ENCODE measurements around the gene PRKCE. TPM values are rescaled to one million over a fixed set of nuclear protein-coding genes. Genes with fewer than 3 reads are reported as not detected.

PRKCE gene
- total and polyA plus RNA-seq, 7 donors = 3.0 to 22.8 (median 16.1) TPM

GRCh38 chr2:46146866-46147502, 495.5 kb downstream of the PRKCE start:
- Histone ChIP-seq H3K36me3 (ENCODE audit: insufficient read depth in 1 of 2, low read depth in 1 of 2) (peaks cover 0 to 10% of the 10 kb centered on the region in 2 donors), H3K9me3 (no peaks in the 10 kb centered on the region), H3K4me3 (no peak overlapping the region), H3K27ac (no peak overlapping the region), H3K4me1 (no peaks in the 10 kb centered on the region), H3K27me3 (ENCODE audit: insufficient read depth in 3 of 3, low read length in 2 of 3) (no peaks in the 10 kb centered on the region)
- ATAC-seq (no peak), DNase-seq (no peak)
- WGBS, 3 donors = 72 to 83% (median 78%) methylated on average over 4 of the region's 4 CpGs
- no peak for TF ChIP-seq CTCF (IDR thresholded peaks at IDR 0.05)
- intact Hi-C loops (cut with DNase I) = no loop called here

GRCh38 chr2:46147626-46148368, 496.3 kb downstream of the PRKCE start:
- intact Hi-C loops (cut with DNase I) = no loop called here
- H3K27me3 ChIP-seq (ENCODE audit: insufficient read depth in 3 of 3, low read length in 2 of 3) = no peaks in the 10 kb centered on the region
- WGBS, 3 donors = 92 to 96% (median 93%) methylated on average over 6 of the region's 6 CpGs
- H3K4me1 ChIP-seq = no peaks in the 10 kb centered on the region
- H3K9me3 ChIP-seq = no peaks in the 10 kb centered on the region
- H3K4me3 ChIP-seq = no peak overlapping the region
- no peak for ATAC-seq
- peaks cover 0 to 10% of the 10 kb centered on the region in 2 donors for H3K36me3 ChIP-seq (ENCODE audit: insufficient read depth in 1 of 2, low read depth in 1 of 2)
- no peak for TF ChIP-seq CTCF (IDR thresholded peaks at IDR 0.05)
- H3K27ac ChIP-seq = no peak overlapping the region
- no peak for DNase-seq

GRCh38 chr2:46148369-46148736, 496.9 kb downstream of the PRKCE start:
- WGBS, 3 donors = 85 to 100% (median 94%) methylated on average over 2 of the region's 2 CpGs
- DNase-seq (no peak), ATAC-seq (no peak)
- no peak for TF ChIP-seq CTCF (IDR thresholded peaks at IDR 0.05)
- Histone ChIP-seq H3K27me3 (ENCODE audit: insufficient read depth in 3 of 3, low read length in 2 of 3) (no peaks in the 10 kb centered on the region), H3K36me3 (ENCODE audit: insufficient read depth in 1 of 2, low read depth in 1 of 2) (peaks cover 0 to 10% of the 10 kb centered on the region in 2 donors), H3K27ac (no peak overlapping the region), H3K4me1 (no peaks in the 10 kb centered on the region), H3K4me3 (no peak overlapping the region), H3K9me3 (no peaks in the 10 kb centered on the region)
- intact Hi-C loops (cut with DNase I) = no loop called here

- WGBS, 3 donors = 80 to 84% (median 81%) methylated on average over 3 of the region's 3 CpGs
- TF ChIP-seq CTCF (IDR thresholded peaks at IDR 0.05) = no peak
- no peak for ATAC-seq
- Histone ChIP-seq H3K4me3 (no peak overlapping the region), H3K4me1 (no peaks in the 10 kb centered on the region), H3K27ac (no peak overlapping the region), H3K36me3 (ENCODE audit: insufficient read depth in 1 of 2, low read depth in 1 of 2) (peaks cover 0 to 3% of the 10 kb centered on the region in 2 donors), H3K9me3 (no peaks in the 10 kb centered on the region), H3K27me3 (ENCODE audit: insufficient read depth in 3 of 3, low read length in 2 of 3) (no peaks in the 10 kb centered on the region)
- intact Hi-C loops (cut with DNase I) = no loop called here
- no peak for DNase-seq
Measured at GRCh38 chr2:46150445-46150955, 499.0 kb downstream of the PRKCE start.

All from psoas muscle (tissue), 8 donors.